GM23338 (cell line): ENCODE data around the gene ARHGEF17.

Source experiments
- CTCF ChIP-seq, 2 experiments: fragments of 200-600 bp in 1 of 2; sonication (generic) in 1 of 2; conservative IDR thresholded peaks; 2 replicates each; pipeline versions ENCODE4 v1.5.1 to v1.6.1; 2016 to 2017; ENCODE audit warnings: antibody characterized with exemption in 2 of 2, low read depth in 2 of 2, mild to moderate bottlenecking in 2 of 2, moderate library complexity in 1 of 2
- EZH2 ChIP-seq: fragments of 200-600 bp; sonication (generic); IDR thresholded peaks from one replicate; pipeline ENCODE4 v1.8.0; 2017; ENCODE audit warnings: antibody characterized with exemption, mild to moderate bottlenecking, low read depth; ENCODE audit not compliant: unreplicated experiment

- TF ChIP-seq CTCF (conservative IDR thresholded peaks at IDR 0.05; ENCODE audit: low read depth in 2 of 2) = no peak
- TF ChIP-seq EZH2 = no peak
Measured at GRCh38 chr11:73398721-73399120, 90.6 kb downstream of the ARHGEF17 start.
